ENCODE data around the gene HTATSF1. TPM values are rescaled to one million over a fixed set of nuclear protein-coding genes. Genes with fewer than 3 reads are reported as not detected.

The HTATSF1 gene
- 100 to 1,000 TPM in 2 of 5 donors, 10 to 100 TPM in 3; 74.5 to 111 (median 99.6) TPM for polyA plus RNA-seq (ENCODE audit: insufficient read depth in 1 of 5, insufficient read length in 5 of 5, low replicate concordance in 1 of 5)
- long read RNA-seq, donor 1, transcript HTATSF1-204 (10 exons, 3,019 nt) = minor isoform, 5 of 64 reads
- long read RNA-seq, donor 1, transcript HTATSF1-201 (9 exons, 2,775 nt) = major isoform, 14 of 64 reads
- long read RNA-seq, donor 1, partial matches to known transcripts = 41 of 64 reads
- long read RNA-seq, donor 1, other reads (novel, unspliced or antisense) = 0 of 64 reads
- long read RNA-seq, donor 2, transcript HTATSF1-201 (9 exons, 2,775 nt) = major isoform, 8 of 18 reads
- long read RNA-seq, donor 2, partial matches to known transcripts = 8 of 18 reads
- long read RNA-seq, donor 2, other reads (novel, unspliced or antisense) = 0 of 18 reads
- long read RNA-seq, donor 3, transcript HTATSF1-201 (9 exons, 2,775 nt) = major isoform, 8 of 54 reads
- long read RNA-seq, donor 3, partial matches to known transcripts = 43 of 54 reads
- long read RNA-seq, donor 3, other reads (novel, unspliced or antisense) = 0 of 54 reads
- long read RNA-seq, donor 4, transcript HTATSF1-204 (10 exons, 3,019 nt) = minor isoform, 7 of 50 reads
- long read RNA-seq, donor 4, transcript HTATSF1-201 (9 exons, 2,775 nt) = major isoform, 9 of 50 reads
- long read RNA-seq, donor 4, partial matches to known transcripts = 31 of 50 reads
- long read RNA-seq, donor 4, other reads (novel, unspliced or antisense) = 0 of 50 reads
- long read RNA-seq, donor 5, transcript HTATSF1-204 (10 exons, 3,019 nt) = minor isoform, 10 of 55 reads
- long read RNA-seq, donor 5, transcript HTATSF1-201 (9 exons, 2,775 nt) = major isoform, 13 of 55 reads
- long read RNA-seq, donor 5, partial matches to known transcripts = 21 of 55 reads
- long read RNA-seq, donor 5, other reads (novel, unspliced or antisense) = 10 of 55 reads
- long read RNA-seq, donor 6, transcript HTATSF1-204 (10 exons, 3,019 nt) = minor isoform, 15 of 56 reads
- long read RNA-seq, donor 6, transcript HTATSF1-201 (9 exons, 2,775 nt) = major isoform, 21 of 56 reads
- long read RNA-seq, donor 6, partial matches to known transcripts = 19 of 56 reads
- long read RNA-seq, donor 6, other reads (novel, unspliced or antisense) = 0 of 56 reads
- long read RNA-seq, donor 7, transcript HTATSF1-201 (9 exons, 2,775 nt) = major isoform, 24 of 71 reads
- long read RNA-seq, donor 7, transcript HTATSF1-204 (10 exons, 3,019 nt) = minor isoform, 13 of 71 reads
- long read RNA-seq, donor 7, partial matches to known transcripts = 26 of 71 reads
- long read RNA-seq, donor 7, other reads (novel, unspliced or antisense) = 5 of 71 reads
- long read RNA-seq, donor 8, transcript HTATSF1-201 (9 exons, 2,775 nt) = major isoform, 5 of 9 reads
- long read RNA-seq, donor 8, partial matches to known transcripts = 0 of 9 reads
- long read RNA-seq, donor 8, other reads (novel, unspliced or antisense) = 0 of 9 reads

GRCh38 chrX:136497556-136498052, at the start of gene HTATSF1:
Gene HTATSF1, plus strand, starts transcription at chrX:136497592. Its CDS starts 93 bp downstream, at chrX:136497685.
- DNase-seq = no peak

- no peak for DNase-seq
Measured at GRCh38 chrX:136447968-136448367, 49.4 kb upstream of the HTATSF1 start.

- no peak for DNase-seq
Measured at GRCh38 chrX:136450050-136450830, 47.2 kb upstream of the HTATSF1 start.

GRCh38 chrX:136452614-136453013, 44.8 kb upstream of the HTATSF1 start:
- DNase-seq = no peak

- no peak for DNase-seq
Measured at GRCh38 chrX:136453114-136453513, 44.3 kb upstream of the HTATSF1 start.

GRCh38 chrX:136453771-136454170, 43.6 kb upstream of the HTATSF1 start:
- DNase-seq = no peak

GRCh38 chrX:136456133-136456532, 41.3 kb upstream of the HTATSF1 start:
- DNase-seq = no peak

- DNase-seq = no peak
Measured at GRCh38 chrX:136457303-136457917, 40.0 kb upstream of the HTATSF1 start.

- DNase-seq = no peak
Measured at GRCh38 chrX:136464589-136464988, 32.8 kb upstream of the HTATSF1 start.

GRCh38 chrX:136467303-136467702, 30.1 kb upstream of the HTATSF1 start:
- no peak for DNase-seq

- DNase-seq = no peak
Measured at GRCh38 chrX:136468391-136469103, 28.8 kb upstream of the HTATSF1 start.

GRCh38 chrX:136473663-136474062, 23.7 kb upstream of the HTATSF1 start:
- DNase-seq = no peak

- DNase-seq = peak in 1 of 2 donors; percentile 2
Measured at GRCh38 chrX:136475236-136475635, 22.2 kb upstream of the HTATSF1 start.

GRCh38 chrX:136476501-136476900, 20.9 kb upstream of the HTATSF1 start:
- DNase-seq = no peak

GRCh38 chrX:136477026-136477425, 20.4 kb upstream of the HTATSF1 start:
- no peak for DNase-seq

GRCh38 chrX:136480383-136480782, 17.0 kb upstream of the HTATSF1 start:
- DNase-seq = no peak

GRCh38 chrX:136487647-136488046, 9.7 kb upstream of the HTATSF1 start, which contains the start of gene BRS3:
Gene BRS3, plus strand, starts transcription at chrX:136487947. Its CDS starts 168 bp downstream, at chrX:136488115.
- DNase-seq = no peak

GRCh38 chrX:136488706-136489105, 8.7 kb upstream of the HTATSF1 start:
- DNase-seq = no peak

GRCh38 chrX:136491832-136492231, 5.6 kb upstream of the HTATSF1 start:
- no peak for DNase-seq
